PC-9 (cell line): ENCODE results near the gene HHAT.

Experiments used
- EZH2 ChIP-seq: fragments of 200-600 bp; sonication (generic); IDR thresholded peaks from 2 replicates; pipeline ENCODE4 v1.8.0; 2017; ENCODE audit warnings: antibody characterized with exemption, low read depth
- TF ChIP-seq, protein P1 (sequence below): fragments of 200-600 bp; sonication (generic); conservative IDR thresholded peaks from 2 replicates; pipeline ENCODE4 v1.6.1; 2017; ENCODE audit warnings: mixed run types, antibody characterized with exemption, mild to moderate bottlenecking, moderate library complexity

- TF ChIP-seq, protein P1, sequence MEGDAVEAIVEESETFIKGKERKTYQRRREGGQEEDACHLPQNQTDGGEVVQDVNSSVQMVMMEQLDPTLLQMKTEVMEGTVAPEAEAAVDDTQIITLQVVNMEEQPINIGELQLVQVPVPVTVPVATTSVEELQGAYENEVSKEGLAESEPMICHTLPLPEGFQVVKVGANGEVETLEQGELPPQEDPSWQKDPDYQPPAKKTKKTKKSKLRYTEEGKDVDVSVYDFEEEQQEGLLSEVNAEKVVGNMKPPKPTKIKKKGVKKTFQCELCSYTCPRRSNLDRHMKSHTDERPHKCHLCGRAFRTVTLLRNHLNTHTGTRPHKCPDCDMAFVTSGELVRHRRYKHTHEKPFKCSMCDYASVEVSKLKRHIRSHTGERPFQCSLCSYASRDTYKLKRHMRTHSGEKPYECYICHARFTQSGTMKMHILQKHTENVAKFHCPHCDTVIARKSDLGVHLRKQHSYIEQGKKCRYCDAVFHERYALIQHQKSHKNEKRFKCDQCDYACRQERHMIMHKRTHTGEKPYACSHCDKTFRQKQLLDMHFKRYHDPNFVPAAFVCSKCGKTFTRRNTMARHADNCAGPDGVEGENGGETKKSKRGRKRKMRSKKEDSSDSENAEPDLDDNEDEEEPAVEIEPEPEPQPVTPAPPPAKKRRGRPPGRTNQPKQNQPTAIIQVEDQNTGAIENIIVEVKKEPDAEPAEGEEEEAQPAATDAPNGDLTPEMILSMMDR = no peak
- no peak for TF ChIP-seq EZH2
Observed at GRCh38 chr1:210477328-210477924, 148.7 kb downstream of the HHAT start.
